SK-N-SH treated with all-trans-retinoic acid at 6 μM for 48 hours (cell line): Measurements from ENCODE around the gene KRTAP7-1.

Experiments
- ARNTL ChIP-seq: fragments of 450-650 bp; formaldehyde crosslinking; IDR thresholded peaks from 2 replicates; pipeline ENCODE4 v1.5.0; 2020; ENCODE audit warnings: low read depth, mild to moderate bottlenecking, moderate library complexity, borderline replicate concordance
- CSRNP3 ChIP-seq: fragments of 250-450 bp; sonication (Bioruptor Pico); IDR thresholded peaks from 2 replicates; pipeline ENCODE4 v1.5.1; 2021; ENCODE audit warnings: mild to moderate bottlenecking, moderate library complexity
- GLIS3 ChIP-seq: fragments of 250-450 bp; sonication (Bioruptor Pico); IDR thresholded peaks from 2 replicates; pipeline ENCODE4 v1.5.0; 2020; ENCODE audit warnings: mild to moderate bottlenecking, moderate library complexity
- OSR1 ChIP-seq: fragments of 250-450 bp; sonication (Bioruptor Pico); IDR thresholded peaks from 2 replicates; pipeline ENCODE4 v1.8.0; 2022; ENCODE audit warnings: moderate library complexity, mild to moderate bottlenecking, inconsistent platforms
- PATZ1 ChIP-seq: fragments of 250-450 bp; sonication (Bioruptor Pico); IDR thresholded peaks from 2 replicates; pipeline ENCODE4 v1.8.0; 2020; ENCODE audit warnings: mild to moderate bottlenecking, moderate library complexity, borderline replicate concordance
- PPARA ChIP-seq: fragments of 250-450 bp; sonication (Bioruptor Pico); IDR thresholded peaks from 2 replicates; pipeline ENCODE4 v1.5.0; 2020; ENCODE audit warnings: mild to moderate bottlenecking, borderline replicate concordance
- SNAI2 ChIP-seq: fragments of 250-450 bp; sonication (Bioruptor Pico); IDR thresholded peaks from 2 replicates; pipeline ENCODE4 v1.5.0; 2020; ENCODE audit warnings: mild to moderate bottlenecking, moderate library complexity
- TCF4 ChIP-seq: fragments of 250-450 bp; sonication (Bioruptor Pico); IDR thresholded peaks from 2 replicates; pipeline ENCODE4 v1.8.0; 2021; ENCODE audit warnings: mild to moderate bottlenecking, moderate library complexity, borderline replicate concordance
- ZFP3 ChIP-seq: fragments of 250-450 bp; sonication (Bioruptor Pico); IDR thresholded peaks from 2 replicates; pipeline ENCODE4 v1.5.0; 2020; ENCODE audit warnings: mild to moderate bottlenecking, moderate library complexity
- ZFP30 ChIP-seq: fragments of 450-650 bp; formaldehyde crosslinking; IDR thresholded peaks from 2 replicates; pipeline ENCODE4 v1.5.0; 2022; ENCODE audit warnings: mild to moderate bottlenecking, moderate library complexity
- ZNF565 ChIP-seq: fragments of 450-650 bp; formaldehyde crosslinking; conservative IDR thresholded peaks from 2 replicates; pipeline ENCODE4 v1.5.0; 2020; ENCODE audit warnings: low read depth, mild to moderate bottlenecking, moderate library complexity
- ZNF70 ChIP-seq: fragments of 450-650 bp; formaldehyde crosslinking; IDR thresholded peaks from 2 replicates; pipeline ENCODE4 v1.5.0; 2020; ENCODE audit warnings: mild to moderate bottlenecking, moderate library complexity
- ZNF8 ChIP-seq: fragments of 450-650 bp; formaldehyde crosslinking; IDR thresholded peaks from 2 replicates; pipeline ENCODE4 v1.5.0; 2020; ENCODE audit warnings: mild to moderate bottlenecking, moderate library complexity

GRCh38 chr21:30847627-30848500 is 18.3 kb upstream of the KRTAP7-1 start:
- TF ChIP-seq ZNF8 (CRISPR knock-in tag) (no peak), GLIS3 (CRISPR knock-in tag) (no peak), CSRNP3 (CRISPR knock-in tag) (no peak), OSR1 (CRISPR knock-in tag) (no peak), PATZ1 (CRISPR knock-in tag) (no peak), PPARA (CRISPR knock-in tag) (no peak), ARNTL (CRISPR knock-in tag) (no peak), ZFP30 (CRISPR knock-in tag) (no peak), ZNF70 (CRISPR knock-in tag) (no peak), ZFP3 (no peak), TCF4 (CRISPR knock-in tag) (no peak), ZNF565 (no peak), SNAI2 (CRISPR knock-in tag) (no peak)
